ENCODE data around the gene OGA. TPM values are rescaled to one million over a fixed set of nuclear protein-coding genes. Genes with fewer than 3 reads are reported as not detected.

The OGA gene
- total RNA-seq, 1 experiment from 2014 or later, result 46.4 TPM

- in situ Hi-C loops (cut with HindIII; ENCODE audit: low pct_unique_long_range_greater_than_20kb, low sequenced_read_pairs), result no loop called here
- no peak for DNase-seq (ENCODE audit: low read depth, low spot score)
These were observed 36.0 kb downstream of the OGA start for GRCh38 chr10:101781984-101782810.

GRCh38 chr10:101781655-101781983, 36.6 kb downstream of the OGA start:
- in situ Hi-C loops (cut with HindIII; ENCODE audit: low pct_unique_long_range_greater_than_20kb, low sequenced_read_pairs), result no loop called here
- DNase-seq (ENCODE audit: low read depth, low spot score), result no peak

- peak; percentile 66 for DNase-seq (ENCODE audit: low read depth, low spot score)
- in situ Hi-C loops (cut with HindIII; ENCODE audit: low pct_unique_long_range_greater_than_20kb, low sequenced_read_pairs), result no loop called here
These were observed 37.2 kb downstream of the OGA start for GRCh38 chr10:101780818-101781654.

- no peak for DNase-seq (ENCODE audit: low read depth, low spot score)
- in situ Hi-C loops (cut with HindIII; ENCODE audit: low pct_unique_long_range_greater_than_20kb, low sequenced_read_pairs), result no loop called here
These were observed 37.9 kb downstream of the OGA start for GRCh38 chr10:101780187-101780817.

GRCh38 chr10:101779544-101780186, 38.6 kb downstream of the OGA start:
- peak; percentile 48 for DNase-seq (ENCODE audit: low read depth, low spot score)
- in situ Hi-C loops (cut with HindIII; ENCODE audit: low pct_unique_long_range_greater_than_20kb, low sequenced_read_pairs), result no loop called here

- in situ Hi-C loops (cut with HindIII; ENCODE audit: low pct_unique_long_range_greater_than_20kb, low sequenced_read_pairs), result no loop called here
These were observed 39.3 kb downstream of the OGA start for GRCh38 chr10:101778781-101779543.

GRCh38 chr10:101778151-101778780, 40.0 kb downstream of the OGA start:
- in situ Hi-C loops (cut with HindIII; ENCODE audit: low pct_unique_long_range_greater_than_20kb, low sequenced_read_pairs), result no loop called here
- DNase-seq (ENCODE audit: low read depth, low spot score), result no peak

More at GRCh38 chr10:101778781-101779543, 39.3 kb downstream of the OGA start:
- no peak for DNase-seq (ENCODE audit: low read depth, low spot score)

- no peak for DNase-seq (ENCODE audit: low read depth, low spot score)
- in situ Hi-C loops (cut with HindIII; ENCODE audit: low pct_unique_long_range_greater_than_20kb, low sequenced_read_pairs), result no loop called here
These were observed 40.6 kb downstream of the OGA start for GRCh38 chr10:101777619-101778145.

GRCh38 chr10:101776161-101776817, 42.0 kb downstream of the OGA start:
- in situ Hi-C loops (cut with HindIII; ENCODE audit: low pct_unique_long_range_greater_than_20kb, low sequenced_read_pairs), result no loop called here
- DNase-seq (ENCODE audit: low read depth, low spot score), result no peak

- DNase-seq (ENCODE audit: low read depth, low spot score), result no peak
- in situ Hi-C loops (cut with HindIII; ENCODE audit: low pct_unique_long_range_greater_than_20kb, low sequenced_read_pairs), result no loop called here
These were observed 42.7 kb downstream of the OGA start, which contains the start of gene FGF8 for GRCh38 chr10:101775273-101776160. Gene FGF8 (minus strand): TSS chr10:101776114. CDS start chr10:101775900, 214 bp downstream.

- in situ Hi-C loops (cut with HindIII; ENCODE audit: low pct_unique_long_range_greater_than_20kb, low sequenced_read_pairs), result no loop called here
- DNase-seq (ENCODE audit: low read depth, low spot score), result no peak
These were observed 43.5 kb downstream of the OGA start for GRCh38 chr10:101774589-101775272.

GRCh38 chr10:101773923-101774588, 44.2 kb downstream of the OGA start:
- in situ Hi-C loops (cut with HindIII; ENCODE audit: low pct_unique_long_range_greater_than_20kb, low sequenced_read_pairs), result no loop called here
- no peak for DNase-seq (ENCODE audit: low read depth, low spot score)

- DNase-seq (ENCODE audit: low read depth, low spot score), result no peak
These were observed 45.1 kb downstream of the OGA start for GRCh38 chr10:101772895-101773761.

More at GRCh38 chr10:101772895-101773761, 45.1 kb downstream of the OGA start:
- in situ Hi-C loops (cut with HindIII; ENCODE audit: low pct_unique_long_range_greater_than_20kb, low sequenced_read_pairs), result no loop called here
